HUES64 (cell line): ENCODE results near the gene BCAT1. TPM values are rescaled to one million over a fixed set of nuclear protein-coding genes. Genes with fewer than 3 reads are reported as not detected.

ENCODE experiments used
- H3K27ac ChIP-seq: 2 replicates; pipeline ENCODE4 v1.7.0; 2013; ENCODE audit warnings: low read depth, low read length, inconsistent platforms
- H3K27me3 ChIP-seq: 2 replicates; pipeline ENCODE4 v1.6.1; 2013; ENCODE audit warnings: mild to moderate bottlenecking, low read length; ENCODE audit not compliant: insufficient read depth
- H3K36me3 ChIP-seq: 2 replicates; pipeline ENCODE4 v1.6.1; 2013; ENCODE audit warnings: mild to moderate bottlenecking, low read length; ENCODE audit not compliant: insufficient read depth
- H3K4me1 ChIP-seq: 2 replicates; pipeline ENCODE4 v1.6.1; 2013; ENCODE audit warnings: mild to moderate bottlenecking, low read length, moderate library complexity; ENCODE audit not compliant: insufficient read depth
- H3K4me3 ChIP-seq: 2 replicates; pipeline ENCODE4 v1.5.1; 2013; ENCODE audit warnings: mild to moderate bottlenecking, low read length, moderate library complexity
- H3K9ac ChIP-seq: 2 replicates; pipeline ENCODE4 v1.6.1; 2013; ENCODE audit warnings: mild to moderate bottlenecking, low read depth, low read length
- H3K9me3 ChIP-seq: 2 replicates; pipeline ENCODE4 v1.6.1; 2013; ENCODE audit warnings: low read depth, low read length; ENCODE audit not compliant: insufficient read depth
- WGBS: fragments of 150-250, 120-280 bp; methylation state at CpG from one replicate; pipeline ENCODE4 v1.1.7; 2013; ENCODE audit warnings: missing lambda C conversion rate; 5-methylcytosine and 5-hydroxymethylcytosine counted together
- polyA plus RNA-seq, 2 experiments: library from polyadenylated mRNA; stranded (reverse); fragments of 50-300 nt; gene quantifications; one replicate each; pipeline ENCODE4 v1.2.3, GENCODE V29; 2013

Gene BCAT1, protein sequence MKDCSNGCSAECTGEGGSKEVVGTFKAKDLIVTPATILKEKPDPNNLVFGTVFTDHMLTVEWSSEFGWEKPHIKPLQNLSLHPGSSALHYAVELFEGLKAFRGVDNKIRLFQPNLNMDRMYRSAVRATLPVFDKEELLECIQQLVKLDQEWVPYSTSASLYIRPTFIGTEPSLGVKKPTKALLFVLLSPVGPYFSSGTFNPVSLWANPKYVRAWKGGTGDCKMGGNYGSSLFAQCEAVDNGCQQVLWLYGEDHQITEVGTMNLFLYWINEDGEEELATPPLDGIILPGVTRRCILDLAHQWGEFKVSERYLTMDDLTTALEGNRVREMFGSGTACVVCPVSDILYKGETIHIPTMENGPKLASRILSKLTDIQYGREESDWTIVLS
- polyA plus RNA-seq (2013, experiment 1 of 2) = 110 TPM
- 117 TPM for polyA plus RNA-seq (2013, experiment 2 of 2)

DNA sequence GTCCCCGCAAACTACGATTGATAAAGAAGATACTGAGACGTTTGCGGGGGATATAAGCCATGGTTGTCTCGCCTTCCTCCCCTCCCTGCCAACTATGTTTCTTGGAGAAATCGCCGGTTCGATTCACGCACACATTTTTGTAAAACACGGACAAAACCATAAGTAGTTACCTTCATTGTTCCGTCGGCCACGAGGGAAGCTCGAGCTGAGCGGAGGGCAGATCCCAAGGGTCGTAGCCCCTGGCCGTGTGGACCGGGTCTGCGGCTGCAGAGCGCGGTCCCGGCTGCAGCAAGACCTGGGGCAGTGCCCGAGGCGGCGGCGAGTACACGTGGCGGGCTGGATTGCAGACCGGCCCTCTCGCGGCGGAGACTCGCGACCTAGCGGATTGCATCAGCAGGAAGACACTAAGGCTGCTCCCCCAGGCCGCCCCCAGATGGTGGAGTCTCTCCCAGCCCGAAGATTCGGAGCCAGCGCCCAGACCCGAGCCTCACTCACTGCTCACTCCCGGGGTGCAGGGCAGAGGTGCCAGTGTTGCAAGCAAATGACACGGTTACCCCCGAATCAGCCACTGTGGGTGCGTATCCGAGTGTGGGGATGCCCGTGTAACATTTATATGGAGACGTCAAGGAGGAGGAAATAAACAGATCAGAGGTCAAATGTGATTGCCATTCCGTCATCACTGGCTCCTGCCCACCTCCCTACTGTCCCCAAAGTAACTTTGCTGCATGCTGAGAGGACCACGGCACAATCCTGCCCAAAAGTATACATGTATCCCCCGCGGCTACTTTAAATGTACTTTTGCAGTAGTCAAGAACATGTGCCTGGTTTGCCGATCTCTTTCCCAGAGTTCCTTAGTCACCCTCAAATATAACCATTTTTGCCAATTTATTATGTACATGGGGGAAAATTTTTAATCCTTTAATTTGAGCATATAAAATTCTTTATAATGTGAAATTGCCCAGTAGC lies at the start of gene BCAT1:
BCAT1 (minus strand) TSS at position 345 of the 966 bp plus-strand sequence; CDS start at position 176, 169 bp downstream.
- WGBS = 1% methylated on average over 52 of the region's 52 CpGs
- no peaks in the 10 kb centered on the region for H3K9me3 ChIP-seq
- no peaks in the 10 kb centered on the region for H3K27me3 ChIP-seq
- peak within 1 kb of the TSS; percentile 99 for H3K27ac ChIP-seq
- peaks cover 49% of the 10 kb centered on the region for H3K4me1 ChIP-seq
- peak within 1 kb of the TSS; percentile 96 for H3K4me3 ChIP-seq
- H3K9ac ChIP-seq = peak within 1 kb of the TSS; percentile 99
- H3K36me3 ChIP-seq = peaks cover 18% of the 10 kb centered on the region; the same call in 1 of the 2 replicates

DNA sequence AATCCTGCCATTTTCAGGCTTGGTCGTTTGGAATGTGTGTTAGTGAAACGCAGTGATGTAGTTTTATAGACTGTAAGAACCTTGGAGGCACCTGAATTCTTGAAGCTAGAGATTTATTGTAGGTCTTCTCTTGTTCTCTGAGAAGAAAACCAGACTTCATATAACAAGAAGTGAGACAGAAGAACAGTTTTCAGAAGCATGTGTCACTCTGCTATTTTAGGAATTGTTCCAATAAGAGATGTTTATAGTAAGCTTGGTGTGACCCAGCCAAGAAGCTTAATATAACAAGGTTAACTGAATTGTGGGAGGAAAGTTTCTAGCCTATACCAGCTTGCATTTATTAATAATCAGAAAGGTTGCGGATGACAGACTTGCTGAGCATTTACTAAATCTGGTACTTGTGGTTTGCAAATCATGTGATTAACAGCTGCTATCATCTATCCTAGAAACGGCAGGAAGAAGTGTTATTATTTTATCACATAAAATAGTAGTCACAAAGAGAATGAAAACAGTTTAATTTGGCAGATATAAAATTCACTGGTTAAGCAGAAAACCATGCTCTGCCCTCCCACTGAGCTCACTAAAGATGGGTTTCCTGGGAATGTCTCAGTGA lies 49.2 kb upstream of the BCAT1 start:
- 82% methylated on average over 3 of the region's 4 CpGs for WGBS

GRCh38 chr12:24997496-24997895 lies 48.6 kb upstream of the BCAT1 start:
- Histone ChIP-seq H3K4me1 (no peaks in the 10 kb centered on the region), H3K4me3 (no peak overlapping the region), H3K36me3 (no peaks in the 10 kb centered on the region), H3K27ac (no peak overlapping the region), H3K9me3 (no peaks in the 10 kb centered on the region), H3K9ac (no peak overlapping the region), H3K27me3 (no peaks in the 10 kb centered on the region)
- 98% methylated on average over 6 of the region's 6 CpGs for WGBS

More for the DNA sequence above, 49.2 kb upstream of the BCAT1 start:
- Histone ChIP-seq H3K4me3 (no peak overlapping the region), H3K36me3 (no peaks in the 10 kb centered on the region), H3K4me1 (no peaks in the 10 kb centered on the region), H3K27me3 (no peaks in the 10 kb centered on the region), H3K9ac (no peak overlapping the region), H3K9me3 (no peaks in the 10 kb centered on the region), H3K27ac (no peak overlapping the region)

GRCh38 chr12:24996820-24997219 lies 47.9 kb upstream of the BCAT1 start:
- 74% methylated on average over 5 of the region's 5 CpGs for WGBS
- Histone ChIP-seq H3K36me3 (no peaks in the 10 kb centered on the region), H3K9me3 (no peaks in the 10 kb centered on the region), H3K4me3 (no peak overlapping the region), H3K27me3 (no peaks in the 10 kb centered on the region), H3K9ac (no peak overlapping the region), H3K27ac (no peak overlapping the region), H3K4me1 (no peaks in the 10 kb centered on the region)

GRCh38 chr12:24996102-24996797 lies 47.3 kb upstream of the BCAT1 start:
- Histone ChIP-seq H3K27ac (no peak overlapping the region), H3K9me3 (no peaks in the 10 kb centered on the region), H3K27me3 (no peaks in the 10 kb centered on the region), H3K4me3 (no peak overlapping the region), H3K4me1 (no peaks in the 10 kb centered on the region), H3K36me3 (no peaks in the 10 kb centered on the region), H3K9ac (no peak overlapping the region)
- 95% methylated on average over 8 of the region's 8 CpGs for WGBS

DNA sequence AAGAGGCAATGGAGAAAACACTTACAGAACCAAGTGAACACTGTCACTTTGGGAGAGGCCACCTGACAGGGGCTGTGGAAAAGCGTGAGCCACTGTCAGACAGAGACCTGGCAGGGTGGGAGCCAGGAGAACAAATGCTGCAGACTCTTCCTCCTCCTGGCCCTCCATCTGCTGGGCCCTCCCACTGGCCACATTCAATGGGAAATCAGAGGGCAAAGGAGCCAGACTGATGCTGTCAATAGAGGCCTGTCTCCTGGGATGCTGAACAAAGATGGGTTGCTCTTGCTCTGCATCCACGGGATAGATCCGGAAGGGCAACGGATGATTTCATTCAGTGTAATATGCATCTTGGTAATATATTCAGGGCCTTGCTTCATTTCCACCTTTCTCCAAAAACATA lies 44.9 kb upstream of the BCAT1 start:
- H3K36me3 ChIP-seq = no peaks in the 10 kb centered on the region
- H3K4me3 ChIP-seq = no peak overlapping the region
- H3K27ac ChIP-seq = no peak overlapping the region
- no peaks in the 10 kb centered on the region for H3K27me3 ChIP-seq
- no peak overlapping the region for H3K9ac ChIP-seq
- H3K4me1 ChIP-seq = no peaks in the 10 kb centered on the region
- 91% methylated on average over 4 of the region's 4 CpGs for WGBS
- no peaks in the 10 kb centered on the region for H3K9me3 ChIP-seq

DNA sequence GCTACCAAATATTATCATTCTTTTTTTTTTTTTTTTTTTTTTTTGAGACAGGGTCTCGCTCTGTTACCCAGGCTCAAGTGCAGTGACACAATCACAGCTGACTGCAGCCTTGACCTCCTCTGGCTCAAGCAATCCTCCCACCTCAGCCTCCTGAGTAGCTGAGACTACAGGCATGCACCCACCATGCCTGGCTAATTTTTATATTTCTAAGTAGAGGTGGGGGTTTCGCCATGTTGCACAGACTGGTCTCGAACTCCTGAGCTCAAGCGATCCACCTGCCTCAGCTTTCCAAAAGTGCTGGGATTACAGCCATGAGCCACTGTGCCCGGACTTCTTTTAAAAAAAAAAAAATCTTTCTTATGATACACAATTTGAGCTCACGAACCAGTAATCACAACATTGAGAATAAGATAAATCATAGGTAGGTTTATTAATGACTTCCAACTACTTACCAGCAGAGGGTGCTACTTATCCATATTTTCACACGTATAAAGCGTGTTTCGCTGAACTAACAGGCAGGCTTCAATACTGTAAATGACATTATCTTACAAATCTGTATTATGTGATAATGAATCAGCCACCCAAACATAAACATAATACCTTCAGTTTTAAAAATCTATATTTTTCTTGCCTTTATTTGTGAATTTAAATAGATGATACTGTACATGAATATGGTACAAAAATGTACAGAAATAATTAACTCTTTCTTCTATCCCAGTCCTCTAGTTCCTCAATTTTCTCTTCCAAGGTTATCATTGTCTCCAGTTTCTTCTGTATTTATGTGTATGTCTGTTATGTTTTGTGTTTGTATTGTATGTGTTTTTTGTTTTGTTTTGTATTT lies 42.5 kb upstream of the BCAT1 start:
- no peaks in the 10 kb centered on the region for H3K36me3 ChIP-seq
- H3K27ac ChIP-seq = no peak overlapping the region
- 43% methylated on average over 8 of the region's 9 CpGs for WGBS
- no peaks in the 10 kb centered on the region for H3K27me3 ChIP-seq
- H3K9ac ChIP-seq = no peak overlapping the region
- no peaks in the 10 kb centered on the region for H3K9me3 ChIP-seq
- no peak overlapping the region for H3K4me3 ChIP-seq
- no peaks in the 10 kb centered on the region for H3K4me1 ChIP-seq

DNA sequence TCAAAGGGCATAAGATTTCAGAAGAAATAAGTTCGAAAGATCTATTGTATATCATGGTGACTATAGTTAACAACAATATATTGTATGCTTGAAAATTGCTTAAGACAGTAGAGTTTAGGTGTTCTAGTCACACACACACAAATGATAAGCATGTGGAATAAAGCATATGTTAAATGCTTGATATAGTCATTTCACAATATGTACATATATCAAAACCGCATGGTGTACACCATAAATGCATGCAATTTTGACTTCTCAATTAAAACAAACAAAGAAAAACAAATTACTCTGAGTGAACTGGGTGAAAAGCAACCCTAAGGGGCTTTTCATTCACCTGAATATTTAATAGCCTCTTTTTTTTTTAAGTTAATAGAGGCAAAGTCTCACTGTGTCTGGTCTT lies 40.3 kb upstream of the BCAT1 start:
- Histone ChIP-seq H3K27me3 (no peaks in the 10 kb centered on the region), H3K9ac (no peak overlapping the region), H3K36me3 (no peaks in the 10 kb centered on the region), H3K27ac (no peak overlapping the region), H3K4me1 (no peaks in the 10 kb centered on the region), H3K4me3 (no peak overlapping the region), H3K9me3 (0 out of 2 replicates have a peak, but pooled peaks cover 3% of the 10 kb centered on the region)
- 95% methylated on average over 2 of the region's 2 CpGs for WGBS

- Histone ChIP-seq H3K4me3 (no peak overlapping the region), H3K27ac (no peak overlapping the region), H3K9me3 (peaks cover 14% of the 10 kb centered on the region; the same call in 1 of the 2 replicates), H3K4me1 (no peaks in the 10 kb centered on the region), H3K9ac (no peak overlapping the region), H3K36me3 (no peaks in the 10 kb centered on the region), H3K27me3 (no peaks in the 10 kb centered on the region)
- no CpG with 5 or more reads among the region's 1 CpG for WGBS
Observed at GRCh38 chr12:24982250-24982649, 33.3 kb upstream of the BCAT1 start.
